Smooth muscle cell of bladder (primary cell): ENCODE measurements around the gene FRY. TPM values are rescaled to one million over a fixed set of nuclear protein-coding genes. Genes with fewer than 3 reads are reported as not detected.

Source experiments
- total RNA-seq: library from RNA; depleted of rRNA; stranded (reverse); fragments of >200 nt; gene quantifications from 2 replicates; pipeline ENCODE4 v1.2.3, GENCODE V29; 2014

The FRY gene
- 15.0 and 28.7 TPM in 2 replicates for total RNA-seq

GRCh38 chr13:32031025-32031814 is at the start of gene FRY:
Gene FRY, plus strand, starts transcription at chr13:32031774. Its CDS starts 22 bp downstream, at chr13:32031796.

DNA sequence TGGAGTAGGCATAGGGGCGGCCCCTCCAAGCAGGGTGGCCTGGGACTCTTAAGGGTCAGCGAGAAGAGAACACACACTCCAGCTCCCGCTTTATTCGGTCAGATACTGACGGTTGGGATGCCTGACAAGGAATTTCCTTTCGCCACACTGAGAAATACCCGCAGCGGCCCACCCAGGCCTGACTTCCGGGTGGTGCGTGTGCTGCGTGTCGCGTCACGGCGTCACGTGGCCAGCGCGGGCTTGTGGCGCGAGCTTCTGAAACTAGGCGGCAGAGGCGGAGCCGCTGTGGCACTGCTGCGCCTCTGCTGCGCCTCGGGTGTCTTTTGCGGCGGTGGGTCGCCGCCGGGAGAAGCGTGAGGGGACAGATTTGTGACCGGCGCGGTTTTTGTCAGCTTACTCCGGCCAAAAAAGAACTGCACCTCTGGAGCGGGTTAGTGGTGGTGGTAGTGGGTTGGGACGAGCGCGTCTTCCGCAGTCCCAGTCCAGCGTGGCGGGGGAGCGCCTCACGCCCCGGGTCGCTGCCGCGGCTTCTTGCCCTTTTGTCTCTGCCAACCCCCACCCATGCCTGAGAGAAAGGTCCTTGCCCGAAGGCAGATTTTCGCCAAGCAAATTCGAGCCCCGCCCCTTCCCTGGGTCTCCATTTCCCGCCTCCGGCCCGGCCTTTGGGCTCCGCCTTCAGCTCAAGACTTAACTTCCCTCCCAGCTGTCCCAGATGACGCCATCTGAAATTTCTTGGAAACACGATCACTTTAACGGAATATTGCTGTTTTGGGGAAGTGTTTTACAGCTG is 283.9 kb downstream of the FRY start, which contains the start of the genes BRCA2 and ZAR1L:
BRCA2 (plus strand) TSS at position 271 of the 790 bp plus-strand sequence. CDS start 953 bp downstream, outside the sequence.
ZAR1L (minus strand) TSS at position 126 of the 790 bp plus-strand sequence. CDS start 3,438 bp downstream, outside the sequence.

